NCI-H345 treated with DMSO at 0.1 percent for 48 hours (cell line): Measurements from ENCODE around the gene ARHGAP40.
"Not testable (repeated sequence)": the region's sequence is repeated elsewhere in the genome, so short reads cannot be mapped to it uniquely, and the experiment has no call there.

Experiments used
- DNase-seq: peaks from one replicate; lab custom pipeline; 2025; ENCODE audit not compliant: unreplicated experiment; lab: John Stamatoyannopoulos, UW

Gene ARHGAP40

GRCh38 chr20:38586181-38586525 is 15.5 kb upstream of the ARHGAP40 start:
- DNase-seq = no peak

- no peak for DNase-seq
Measured at GRCh38 chr20:38588303-38588702, 13.3 kb upstream of the ARHGAP40 start.

- no peak for DNase-seq
Measured at GRCh38 chr20:38589351-38589750, 12.3 kb upstream of the ARHGAP40 start.

- no peak for DNase-seq
Measured at GRCh38 chr20:38589967-38590675, 11.5 kb upstream of the ARHGAP40 start.

- no peak for DNase-seq
Measured at GRCh38 chr20:38590676-38591473, 10.7 kb upstream of the ARHGAP40 start.

GRCh38 chr20:38591474-38592410 is 9.9 kb upstream of the ARHGAP40 start:
- DNase-seq = no peak

- not testable (repeated sequence) for DNase-seq
Measured at GRCh38 chr20:38592411-38592790, 9.2 kb upstream of the ARHGAP40 start.

GRCh38 chr20:38594281-38594680 is 7.3 kb upstream of the ARHGAP40 start:
- DNase-seq = not testable (repeated sequence)

GRCh38 chr20:38595886-38596285 is 5.7 kb upstream of the ARHGAP40 start:
- not testable (repeated sequence) for DNase-seq

GRCh38 chr20:38599410-38599882 is 2.2 kb upstream of the ARHGAP40 start:
- DNase-seq = no peak

- DNase-seq = no peak
Measured at GRCh38 chr20:38600057-38600456, 1.6 kb upstream of the ARHGAP40 start.

- DNase-seq = no peak
Measured at GRCh38 chr20:38602185-38602581, 574 bp downstream of the ARHGAP40 start.

GRCh38 chr20:38603286-38603685 is 1.7 kb downstream of the ARHGAP40 start:
- no peak for DNase-seq

GRCh38 chr20:38604873-38605303 is 3.3 kb downstream of the ARHGAP40 start:
- no peak for DNase-seq

- DNase-seq = no peak
Measured at GRCh38 chr20:38607351-38607750, 5.7 kb downstream of the ARHGAP40 start.

- no peak for DNase-seq
Measured at GRCh38 chr20:38608188-38608587, 6.6 kb downstream of the ARHGAP40 start.

GRCh38 chr20:38609815-38610214 is 8.2 kb downstream of the ARHGAP40 start:
- DNase-seq = no peak

- no peak for DNase-seq
Measured at GRCh38 chr20:38610521-38610920, 8.9 kb downstream of the ARHGAP40 start.

- DNase-seq = no peak
Measured at GRCh38 chr20:38612751-38613515, 11.3 kb downstream of the ARHGAP40 start.

GRCh38 chr20:38615283-38615682 is 13.7 kb downstream of the ARHGAP40 start:
- DNase-seq = no peak
